K562 (cell line): Measurements from ENCODE around the gene UCK1. TPM values are rescaled to one million over a fixed set of nuclear protein-coding genes. Genes with fewer than 3 reads are reported as not detected.

Experiments
- ATAC-seq: fragments of 200-7000 bp; cut with Tn5 transposase; 3 replicates; pipeline ENCODE4 v1.9.1; 2020; ENCODE audit warnings: moderate library complexity
- BruUV-seq: library from RNA; stranded (reverse); fragments of 400-500 nt; replicated peaks from 2 replicates; lab custom pipeline; 2021; lab: Mats Ljungman, UMichigan
- CTCF ChIA-PET: fragments of 300-600 bp; formaldehyde crosslinking; extraction: SDS; loops from one replicate; lab custom pipeline; 2021; ENCODE audit warnings: low intra/inter-chr PET ratio; lab: Yijun Ruan, JAX
- POLR2A ChIA-PET: fragments of 300-600, 350-650 bp; sonication (Branson Sonifier 250); formaldehyde crosslinking; extraction: SDS; loops from one replicate; lab custom pipeline; 2021; ENCODE audit warnings: antibody characterized with exemption, inconsistent platforms; lab: Yijun Ruan, JAX
- DNase-seq, 4 experiments: peaks; one replicate each; pipeline versions ENCODE4 v3.0.0 to v3.0.0-alpha.2; 2011 to 2018; ENCODE audit warnings: low spot score in 3 of 4, mixed read lengths in 3 of 4; ENCODE audit errors: extremely low read depth in 1 of 4
- FAIRE-seq: peaks from 2 replicates; lab custom pipeline; 2011; peaks lifted over from hg19 to GRCh38; lab: Jason Lieb, UNC
- H2AFZ ChIP-seq: 2 replicates; pipeline ENCODE4 v1.6.0; 2011; ENCODE audit warnings: low read depth, low read length, control low read depth, inconsistent platforms
- H3K27ac ChIP-seq: fragments of 200-600 bp; 3 replicates; pipeline ENCODE4 v1.8.0; 2011; ENCODE audit warnings: low read depth, mild to moderate bottlenecking, control low read depth, inconsistent platforms, low read length, moderate library complexity, mixed read lengths; ENCODE audit errors: extremely low read depth
- H3K27me3 ChIP-seq, 2 experiments: fragments of 300-600 bp in 1 of 2; 2 replicates in 1 of 2; 3 replicates in 1 of 2; pipeline versions ENCODE4 v1.6.0 to v1.8.0; 2011; ENCODE audit warnings: inconsistent platforms in 2 of 2, low read length in 2 of 2, mild to moderate bottlenecking in 1 of 2, mixed read lengths in 1 of 2, moderate library complexity in 1 of 2; ENCODE audit not compliant: control insufficient read depth in 2 of 2, insufficient read depth in 2 of 2
- H3K36me3 ChIP-seq: fragments of 300-600 bp; 3 replicates; pipeline ENCODE4 v1.8.0; 2011; ENCODE audit warnings: mild to moderate bottlenecking, low read length, inconsistent platforms; ENCODE audit not compliant: control insufficient read depth, insufficient read depth
- H3K4me1 ChIP-seq, 2 experiments: fragments of 200-600 bp in 1 of 2; replicated peaks in 1 of 2; 2 replicates in 1 of 2; 3 replicates in 1 of 2; pipeline versions ENCODE4 v1.5.1 to v1.8.0; 2011; ENCODE audit warnings: inconsistent platforms in 2 of 2, low read length in 2 of 2, mild to moderate bottlenecking in 1 of 2, mixed read lengths in 1 of 2, moderate library complexity in 1 of 2; ENCODE audit not compliant: control insufficient read depth in 2 of 2, insufficient read depth in 2 of 2
- H3K4me2 ChIP-seq: 2 replicates; pipeline ENCODE4 v1.6.1; 2011; ENCODE audit warnings: low read length, control low read depth, inconsistent platforms, mixed read lengths; ENCODE audit not compliant: insufficient read depth
- H3K4me3 ChIP-seq: fragments of 200-600 bp; sonication (generic), shearing (Covaris generic); 2 replicates; pipeline ENCODE4 v1.5.1; 2016; ENCODE audit warnings: control low read depth, inconsistent platforms
- H3K79me2 ChIP-seq: fragments of 200-600 bp; 3 replicates; pipeline ENCODE4 v1.8.0; 2011; ENCODE audit warnings: low read length, inconsistent platforms; ENCODE audit not compliant: control insufficient read depth, insufficient read depth
- H3K9ac ChIP-seq, 2 experiments: 2 replicates each; pipeline versions ENCODE4 v1.6.0 to v1.6.1; 2011; ENCODE audit warnings: low read depth in 2 of 2, low read length in 2 of 2, control low read depth in 1 of 2, inconsistent platforms in 1 of 2, mild to moderate bottlenecking in 1 of 2, mixed read lengths in 1 of 2; ENCODE audit not compliant: insufficient read depth in 1 of 2
- H3K9me1 ChIP-seq: one replicate; pipeline ENCODE4 v1.6.0; 2011; ENCODE audit warnings: inconsistent platforms, mild to moderate bottlenecking, low read length, moderate library complexity; ENCODE audit not compliant: control insufficient read depth, insufficient read depth
- H3K9me3 ChIP-seq: replicated peaks from 2 replicates; pipeline ENCODE4 v1.5.1; 2011; ENCODE audit warnings: low read depth, low read length, inconsistent platforms; ENCODE audit not compliant: control insufficient read depth, insufficient read depth
- H4K20me1 ChIP-seq: replicated peaks from 2 replicates; pipeline ENCODE4 v1.6.1; 2011; ENCODE audit warnings: low read length, inconsistent platforms, mixed read lengths; ENCODE audit not compliant: control insufficient read depth, insufficient read depth
- CBX8 ChIP-seq: fragments of 200-600 bp; sonication (generic); IDR thresholded peaks from 2 replicates; pipeline ENCODE4 v1.6.1; 2012; ENCODE audit warnings: borderline replicate concordance, mixed run types, low read depth, mild to moderate bottlenecking, moderate library complexity, mixed read lengths, low read length, control low read depth, inconsistent platforms; ENCODE audit not compliant: poor library complexity, severe bottlenecking; ENCODE audit errors: extremely low read depth
- E2F3 ChIP-seq: fragments of 250-450 bp; sonication (Bioruptor Pico); IDR thresholded peaks from 2 replicates; pipeline ENCODE4 v1.4.0; 2020; ENCODE audit warnings: mild to moderate bottlenecking
- IRF2 ChIP-seq: sonication (generic); formaldehyde crosslinking; IDR thresholded peaks from 2 replicates; pipeline ENCODE4 v1.8.1; 2022; ENCODE audit warnings: mild to moderate bottlenecking, missing genetic modification reagents
- MYBL2 ChIP-seq, 2 experiments: fragments of 450-650 bp in 1 of 2; sonication (generic) in 1 of 2; formaldehyde crosslinking in 1 of 2; IDR thresholded peaks; 2 replicates each; pipeline versions ENCODE4 v1.6.1 to v1.8.1; 2017 to 2022; ENCODE audit warnings: borderline replicate concordance in 1 of 2, inconsistent platforms in 1 of 2, low read depth in 1 of 2, mild to moderate bottlenecking in 1 of 2, missing genetic modification reagents in 1 of 2, moderate library complexity in 1 of 2
- POLR2G ChIP-seq: fragments of 200-400 bp; formaldehyde crosslinking; IDR thresholded peaks from 2 replicates; pipeline ENCODE4 v1.6.1; 2017; ENCODE audit warnings: low read depth, mild to moderate bottlenecking, antibody characterized with exemption, low read length, moderate library complexity
- ZNF133 ChIP-seq: fragments of 250-450 bp; sonication (Bioruptor Pico); IDR thresholded peaks from 2 replicates; pipeline ENCODE4 v1.4.0; 2020; ENCODE audit warnings: mild to moderate bottlenecking
- ZNF224 ChIP-seq: sonication (generic); formaldehyde crosslinking; IDR thresholded peaks from 2 replicates; pipeline ENCODE4 v1.8.0; 2022; ENCODE audit warnings: mild to moderate bottlenecking, missing genetic modification reagents
- ZNF24 ChIP-seq: fragments of 450-650 bp; IDR thresholded peaks from 2 replicates; pipeline ENCODE4 v1.6.1; 2016
- ZNF589 ChIP-seq: fragments of 200-800 bp; sonication (Bioruptor generic); IDR thresholded peaks from 2 replicates; pipeline ENCODE4 v1.6.1; 2016; ENCODE audit warnings: low read depth, missing genetic modification characterization, missing compliant biosample characterization
- ZNF668 ChIP-seq: fragments of 250-450 bp; sonication (Bioruptor Pico); IDR thresholded peaks from 2 replicates; pipeline ENCODE4 v1.8.0; 2022; ENCODE audit warnings: mild to moderate bottlenecking, inconsistent platforms
- WGBS: fragments of 100-300 bp; shearing (Covaris generic); methylation state at CpG from one replicate; pipeline ENCODE4 v1.1.6; 2016; ENCODE audit warnings: low coverage, mixed read lengths; ENCODE audit not compliant: insufficient coverage; ENCODE audit errors: missing lambda C conversion rate; 5-methylcytosine and 5-hydroxymethylcytosine counted together
- in situ Hi-C: fragments of 300-500 bp; cut with MboI; formaldehyde crosslinking; loops from 4 replicates; pipeline ENCODE4 v1.15.0; 2018; ENCODE audit warnings: inconsistent platforms, mixed read lengths
- intact Hi-C: fragments of 100-400 bp; cut with micrococcal nuclease; formaldehyde crosslinking; loops from 2 replicates; pipeline ENCODE4 v1.14.2; 2022
- polyA plus RNA-seq, 8 experiments: library from polyadenylated mRNA; depleted of rRNA in 4 of 8; stranded (reverse) in 5 of 8; unstranded in 3 of 8; fragments of >200 nt; fragmentation: Nextera tagmentation in 2 of 8; fragmentation: Illumina TruSeq in 1 of 8; extraction: Ambion mirVana in 2 of 8; extraction: Trizol in 1 of 8; gene quantifications; 2 replicates each; pipeline versions ENCODE4 v1.2.1 to v1.2.3, GENCODE V29; 2011 to 2014; ENCODE audit warnings: inconsistent platforms in 1 of 8, missing spikeins in 1 of 8
- total RNA-seq, 7 experiments: library from RNA; depleted of rRNA in 6 of 7; stranded (reverse); fragments of >200 nt in 6 of 7; fragmentation: Illumina TruSeq in 2 of 7; extraction: Trizol in 2 of 7; gene quantifications; 2 replicates each; pipeline versions ENCODE4 v1.2.1 to v1.2.3, GENCODE V29; 2011 to 2021; ENCODE audit warnings: low replicate concordance in 1 of 7
- TF ChIP-seq, protein P1 (sequence below): fragments of 450-650 bp; IDR thresholded peaks from 2 replicates; pipeline ENCODE4 v1.6.1; 2016; ENCODE audit warnings: antibody characterized with exemption
- TF ChIP-seq, protein P2 (sequence below), 2 experiments: fragments of 450-650 bp; IDR thresholded peaks; 2 replicates each; pipeline ENCODE4 v1.6.1; 2016; ENCODE audit warnings: mild to moderate bottlenecking in 2 of 2, borderline replicate concordance in 1 of 2, low read depth in 1 of 2, moderate library complexity in 1 of 2

Gene UCK1
- total and polyA plus RNA-seq, 9 of the 15 experiments (the other 6 are each of a cell fraction or from before 2014, with no cell fraction given): 0.27 to 27.5 (median 16.1) TPM

GRCh38 chr9:131552030-131552429, 21.0 kb upstream of the UCK1 start:
- ATAC-seq (no peak), FAIRE-seq (no peak), DNase-seq (no peak)
- Histone ChIP-seq H3K9ac (no peak overlapping the region), H3K36me3 (no peaks in the 10 kb centered on the region), H3K4me1 (peaks cover 0 to 10% of the 10 kb centered on the region in 2 experiments; a peak in 2 of 5 replicates), H2AFZ (no peak overlapping the region), H3K9me3 (no peaks in the 10 kb centered on the region), H3K27ac (no peak overlapping the region), H3K4me3 (no peak overlapping the region), H3K4me2 (no peak overlapping the region), H4K20me1 (no peaks in the 10 kb centered on the region), H3K79me2 (no peaks in the 10 kb centered on the region), H3K9me1 (no peaks in the 10 kb centered on the region), H3K27me3 (peaks cover 18 to 22% of the 10 kb centered on the region in 2 experiments; a peak in 4 of 5 replicates)
- BruUV-seq: no TSS peak
- in situ Hi-C loops: no loop called here
- ChIA-PET CTCF (no interaction called here), POLR2A (interaction anchor here (0.7 kb wide), 1 partner anchor 21 kb away, joined by 3 read pairs; the partner anchor contains the start of gene UCK1)
- TF ChIP-seq ZNF133 (no peak), ZNF668 (CRISPR knock-in tag) (no peak), ZNF24 (no peak), E2F3 (no peak), CBX8 (no peak), ZNF224 (CRISPR knock-in tag) (no peak), IRF2 (CRISPR knock-in tag) (no peak), ZNF589 (CRISPR knock-in tag) (no peak), MYBL2 (IDR thresholded peaks at IDR 0.05; ENCODE audit: low read depth) (no peak), MYBL2 (CRISPR knock-in tag; IDR thresholded peaks at IDR 0.05; ENCODE audit: borderline replicate concordance) (no peak), POLR2G (no peak)
- TF ChIP-seq, protein P1, sequence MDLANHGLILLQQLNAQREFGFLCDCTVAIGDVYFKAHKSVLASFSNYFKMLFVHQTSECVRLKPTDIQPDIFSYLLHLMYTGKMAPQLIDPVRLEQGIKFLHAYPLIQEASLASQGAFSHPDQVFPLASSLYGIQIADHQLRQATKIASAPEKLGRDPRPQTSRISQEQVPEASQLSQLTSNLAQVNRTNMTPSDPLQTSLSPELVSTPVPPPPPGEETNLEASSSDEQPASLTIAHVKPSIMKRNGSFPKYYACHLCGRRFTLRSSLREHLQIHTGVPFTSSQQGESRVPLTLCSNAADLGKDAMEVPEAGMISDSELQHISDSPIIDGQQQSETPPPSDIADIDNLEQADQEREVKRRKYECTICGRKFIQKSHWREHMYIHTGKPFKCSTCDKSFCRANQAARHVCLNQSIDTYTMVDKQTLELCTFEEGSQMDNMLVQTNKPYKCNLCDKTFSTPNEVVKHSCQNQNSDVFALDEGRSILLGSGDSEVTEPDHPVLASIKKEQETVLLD: no peak
- TF ChIP-seq, protein P2, sequence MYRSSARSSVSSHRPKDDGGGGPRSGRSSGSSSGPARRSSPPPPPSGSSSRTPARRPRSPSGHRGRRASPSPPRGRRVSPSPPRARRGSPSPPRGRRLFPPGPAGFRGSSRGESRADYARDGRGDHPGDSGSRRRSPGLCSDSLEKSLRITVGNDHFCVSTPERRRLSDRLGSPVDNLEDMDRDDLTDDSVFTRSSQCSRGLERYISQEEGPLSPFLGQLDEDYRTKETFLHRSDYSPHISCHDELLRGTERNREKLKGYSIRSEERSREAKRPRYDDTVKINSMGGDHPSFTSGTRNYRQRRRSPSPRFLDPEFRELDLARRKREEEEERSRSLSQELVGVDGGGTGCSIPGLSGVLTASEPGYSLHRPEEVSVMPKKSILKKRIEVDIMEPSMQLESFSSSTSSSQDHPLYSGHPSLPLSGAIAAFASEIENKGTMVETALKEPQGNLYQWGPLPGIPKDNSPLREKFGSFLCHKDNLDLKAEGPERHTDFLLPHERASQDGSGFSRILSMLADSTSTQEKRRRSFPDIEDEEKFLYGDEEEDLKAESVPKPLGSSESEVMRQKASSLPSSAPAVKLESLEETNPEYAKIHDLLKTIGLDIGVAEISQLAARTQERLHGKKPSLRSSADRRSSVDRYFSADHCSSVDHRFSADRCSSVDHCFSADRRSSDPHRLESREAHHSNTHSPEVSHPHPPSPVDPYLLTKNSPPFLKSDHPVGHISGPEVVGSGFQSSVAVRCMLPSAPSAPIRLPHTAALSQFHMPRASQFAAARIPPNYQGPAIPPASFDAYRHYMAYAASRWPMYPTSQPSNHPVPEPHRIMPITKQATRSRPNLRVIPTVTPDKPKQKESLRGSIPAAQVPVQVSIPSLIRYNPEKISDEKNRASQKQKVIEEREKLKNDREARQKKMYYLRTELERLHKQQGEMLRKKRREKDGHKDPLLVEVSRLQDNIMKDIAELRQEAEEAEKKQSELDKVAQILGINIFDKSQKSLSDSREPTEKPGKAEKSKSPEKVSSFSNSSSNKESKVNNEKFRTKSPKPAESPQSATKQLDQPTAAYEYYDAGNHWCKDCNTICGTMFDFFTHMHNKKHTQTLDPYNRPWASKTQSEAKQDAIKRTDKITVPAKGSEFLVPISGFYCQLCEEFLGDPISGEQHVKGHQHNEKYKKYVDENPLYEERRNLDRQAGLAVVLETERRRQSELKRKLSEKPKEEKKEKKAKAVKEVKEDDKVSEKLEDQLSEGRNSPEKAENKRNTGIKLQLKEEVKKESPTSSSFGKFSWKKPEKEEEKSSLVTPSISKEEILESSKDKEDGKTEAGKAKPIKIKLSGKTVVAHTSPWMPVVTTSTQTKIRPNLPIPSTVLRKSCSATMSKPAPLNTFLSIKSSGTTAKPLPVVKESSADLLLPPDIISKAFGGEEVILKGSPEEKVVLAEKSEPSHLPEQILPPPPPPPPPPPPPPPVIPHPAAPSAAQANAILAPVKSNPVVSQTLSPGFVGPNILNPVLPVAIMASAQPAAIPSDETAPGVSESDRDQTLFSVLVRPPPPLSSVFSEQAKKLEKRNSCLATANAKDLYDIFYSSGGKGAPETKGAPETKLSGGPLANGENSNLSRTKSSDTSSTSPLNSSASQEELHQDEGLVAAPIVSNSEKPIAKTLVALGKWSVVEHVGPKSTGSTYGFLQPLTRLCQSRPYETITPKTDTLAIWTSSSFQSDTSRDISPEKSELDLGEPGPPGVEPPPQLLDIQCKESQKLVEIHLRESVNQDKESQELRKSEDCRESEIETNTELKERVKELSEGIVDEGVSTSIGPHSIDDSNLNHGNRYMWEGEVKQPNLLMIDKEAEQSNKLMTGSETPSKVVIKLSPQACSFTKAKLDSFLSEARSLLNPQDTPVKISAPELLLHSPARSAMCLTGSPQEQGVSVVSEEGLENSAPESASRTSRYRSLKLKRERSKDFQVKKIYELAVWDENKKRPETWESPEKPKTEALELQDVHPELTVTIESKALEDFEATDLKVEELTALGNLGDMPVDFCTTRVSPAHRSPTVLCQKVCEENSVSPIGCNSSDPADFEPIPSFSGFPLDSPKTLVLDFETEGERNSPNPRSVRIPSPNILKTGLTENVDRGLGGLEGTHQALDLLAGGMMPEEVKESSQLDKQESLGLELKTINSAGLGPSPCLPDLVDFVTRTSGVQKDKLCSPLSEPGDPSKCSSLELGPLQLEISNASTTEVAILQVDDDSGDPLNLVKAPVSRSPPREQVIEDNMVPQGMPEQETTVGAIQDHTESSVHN (IDR thresholded peaks at IDR 0.05; ENCODE audit: borderline replicate concordance in 1 of 2, low read depth in 1 of 2): no peak
- 6% methylated on average over 6 of the region's 6 CpGs for WGBS
- intact Hi-C loops: no loop called here
